Retinal pigment epithelial cell (primary cell): ENCODE measurements around the gene ATP9B.
A peak's percentile ranks its signal among the peaks of the same experiment; 100 is the strongest.
"Not testable (repeated sequence)": the region's sequence is repeated elsewhere in the genome, so short reads cannot be mapped to it uniquely, and the experiment has no call there.

Experiments used
- DNase-seq: peaks from one replicate; pipeline ENCODE4 v3.0.0-alpha.2; 2010; ENCODE audit warnings: low read depth
- H3K4me3 ChIP-seq: 2 replicates; pipeline ENCODE4 v1.5.1; 2011; ENCODE audit warnings: mild to moderate bottlenecking, low read length, control low read depth, moderate library complexity
- TF ChIP-seq, protein P1 (sequence below): conservative IDR thresholded peaks from 2 replicates; pipeline ENCODE4 v1.5.1; 2011; ENCODE audit warnings: low read depth, low read length, control low read depth, inconsistent platforms

The ATP9B gene

DNA sequence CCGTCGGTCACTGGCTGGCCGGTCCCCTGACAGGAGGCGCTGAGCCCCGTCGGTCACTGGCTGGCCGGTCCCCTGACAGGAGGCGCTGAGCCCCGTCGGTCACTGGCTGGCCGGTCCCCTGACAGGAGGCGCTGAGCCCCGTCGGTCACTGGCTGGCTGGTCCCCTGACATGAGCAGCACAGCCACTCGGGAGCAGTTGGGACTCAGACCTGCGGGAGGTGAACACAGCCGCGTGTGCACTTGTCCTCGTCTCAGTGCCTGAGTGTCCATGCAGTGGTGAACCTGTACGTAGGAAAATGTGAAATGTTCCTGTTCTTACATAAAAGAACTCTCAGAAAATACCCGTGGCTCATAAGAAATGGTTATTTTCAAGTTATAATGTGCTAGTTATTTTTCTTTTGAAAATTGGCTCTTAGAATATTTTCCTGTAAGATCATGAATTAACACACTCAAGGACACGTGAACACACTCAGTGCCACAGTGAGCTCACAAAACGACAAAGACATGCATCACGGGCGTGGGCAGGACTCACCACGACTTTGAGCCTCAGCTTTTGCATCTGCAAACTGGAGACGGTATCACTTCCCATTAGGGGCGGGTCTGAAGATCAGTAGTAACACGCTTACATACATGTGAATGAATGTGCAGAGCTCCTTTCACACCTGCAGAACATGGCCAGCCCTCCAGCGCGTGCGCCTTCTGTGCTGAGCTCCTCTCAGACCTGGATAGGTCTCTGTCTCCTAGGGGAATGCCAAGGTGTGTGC, 305.4 kb downstream of the ATP9B start:
- no peak overlapping the region for H3K4me3 ChIP-seq
- TF ChIP-seq, protein P1, sequence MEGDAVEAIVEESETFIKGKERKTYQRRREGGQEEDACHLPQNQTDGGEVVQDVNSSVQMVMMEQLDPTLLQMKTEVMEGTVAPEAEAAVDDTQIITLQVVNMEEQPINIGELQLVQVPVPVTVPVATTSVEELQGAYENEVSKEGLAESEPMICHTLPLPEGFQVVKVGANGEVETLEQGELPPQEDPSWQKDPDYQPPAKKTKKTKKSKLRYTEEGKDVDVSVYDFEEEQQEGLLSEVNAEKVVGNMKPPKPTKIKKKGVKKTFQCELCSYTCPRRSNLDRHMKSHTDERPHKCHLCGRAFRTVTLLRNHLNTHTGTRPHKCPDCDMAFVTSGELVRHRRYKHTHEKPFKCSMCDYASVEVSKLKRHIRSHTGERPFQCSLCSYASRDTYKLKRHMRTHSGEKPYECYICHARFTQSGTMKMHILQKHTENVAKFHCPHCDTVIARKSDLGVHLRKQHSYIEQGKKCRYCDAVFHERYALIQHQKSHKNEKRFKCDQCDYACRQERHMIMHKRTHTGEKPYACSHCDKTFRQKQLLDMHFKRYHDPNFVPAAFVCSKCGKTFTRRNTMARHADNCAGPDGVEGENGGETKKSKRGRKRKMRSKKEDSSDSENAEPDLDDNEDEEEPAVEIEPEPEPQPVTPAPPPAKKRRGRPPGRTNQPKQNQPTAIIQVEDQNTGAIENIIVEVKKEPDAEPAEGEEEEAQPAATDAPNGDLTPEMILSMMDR = no peak
- no peak for DNase-seq

DNA sequence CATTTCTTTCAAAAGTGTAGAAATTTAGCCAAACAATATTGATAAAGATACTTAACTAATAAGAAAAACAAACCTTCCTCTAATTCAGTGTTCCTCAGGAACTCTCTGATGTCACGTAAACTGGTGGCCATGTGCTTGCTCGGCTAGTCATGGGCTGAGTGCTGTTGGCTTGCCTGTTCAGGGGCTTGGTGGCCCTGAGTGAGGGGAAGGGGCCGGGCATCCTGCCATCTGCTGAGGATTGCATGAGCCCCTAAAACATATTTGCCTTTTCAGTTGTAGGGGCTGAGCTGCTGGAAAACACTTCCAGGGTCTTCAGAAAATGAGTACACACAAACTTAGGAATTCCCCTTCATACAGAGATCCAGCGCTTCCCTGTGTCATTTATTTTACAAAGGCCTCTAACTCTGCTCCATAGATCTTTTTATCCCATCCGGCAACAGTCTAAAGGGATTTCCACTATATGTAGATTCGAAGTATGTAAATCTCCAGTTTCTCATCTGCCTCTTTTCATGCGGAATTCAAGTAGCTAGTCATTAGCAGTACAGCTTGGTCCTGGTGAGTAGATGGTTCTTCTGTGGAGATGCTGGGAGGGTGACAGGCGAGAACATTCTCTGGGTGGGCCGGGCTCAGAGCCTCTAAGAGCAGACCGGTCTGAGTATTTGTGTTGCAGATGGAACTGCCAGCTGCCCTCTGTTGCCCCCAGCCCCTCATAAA, 306.4 kb downstream of the ATP9B start:
- no peak overlapping the region for H3K4me3 ChIP-seq
- DNase-seq = no peak
- TF ChIP-seq, protein P1 = no peak

DNA sequence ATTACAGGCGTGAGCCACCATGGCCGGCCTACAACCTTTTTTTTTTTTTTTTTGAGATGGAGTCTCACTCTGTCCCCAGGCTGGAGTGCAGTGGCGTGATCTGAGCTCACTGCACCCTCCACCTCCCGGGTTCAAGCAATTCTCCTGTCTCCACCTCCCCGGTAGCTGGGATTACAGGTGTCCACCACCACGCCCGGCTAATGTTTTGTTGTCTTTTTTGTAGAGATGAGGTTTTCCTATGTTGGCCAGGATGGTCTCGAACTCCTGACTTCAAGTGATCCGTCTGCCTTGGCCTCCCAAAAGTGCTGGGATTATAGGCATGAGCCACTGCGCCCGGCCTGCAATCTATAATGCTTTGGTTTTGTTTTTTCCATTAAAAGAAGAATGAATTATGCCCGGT, 307.5 kb downstream of the ATP9B start:
- DNase-seq = not testable (repeated sequence)

DNA sequence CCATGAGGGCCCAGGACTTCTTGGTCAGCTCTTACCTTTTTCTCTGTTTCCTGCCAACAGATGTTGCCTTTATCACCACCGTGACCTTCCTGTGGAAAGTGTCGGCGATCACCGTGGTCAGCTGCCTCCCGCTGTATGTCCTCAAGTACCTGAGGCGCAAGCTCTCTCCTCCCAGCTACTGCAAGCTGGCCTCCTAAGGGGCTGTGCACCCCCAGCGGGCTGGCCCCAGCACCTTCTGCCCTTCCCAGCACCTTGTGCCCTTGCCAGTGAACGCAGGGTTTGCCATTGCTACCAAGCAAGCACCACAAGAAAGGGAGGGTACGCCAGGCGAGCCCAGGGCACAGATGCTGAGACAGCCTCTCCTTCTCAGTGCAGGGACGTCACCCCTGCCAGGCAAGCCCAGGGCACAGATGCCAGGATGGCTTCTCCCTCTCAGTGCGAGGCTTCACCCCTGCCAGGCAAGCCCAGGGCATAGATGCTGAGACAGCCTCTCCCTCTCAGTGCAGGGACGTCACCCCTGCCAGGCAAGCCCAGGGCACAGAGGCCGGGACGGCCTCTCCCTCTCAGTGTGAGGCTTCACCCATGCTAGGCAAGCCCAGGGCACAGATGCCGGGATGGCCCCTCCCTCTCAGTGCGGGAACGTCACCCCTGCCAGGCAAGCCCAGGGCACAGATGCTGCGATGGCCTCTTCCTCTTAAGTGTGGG, 308.1 kb downstream of the ATP9B start:
- TF ChIP-seq, protein P1 = no peak
- no peak overlapping the region for H3K4me3 ChIP-seq
- no peak for DNase-seq

More for the DNA sequence above, 307.5 kb downstream of the ATP9B start:
- H3K4me3 ChIP-seq = not testable (repeated sequence)

DNA sequence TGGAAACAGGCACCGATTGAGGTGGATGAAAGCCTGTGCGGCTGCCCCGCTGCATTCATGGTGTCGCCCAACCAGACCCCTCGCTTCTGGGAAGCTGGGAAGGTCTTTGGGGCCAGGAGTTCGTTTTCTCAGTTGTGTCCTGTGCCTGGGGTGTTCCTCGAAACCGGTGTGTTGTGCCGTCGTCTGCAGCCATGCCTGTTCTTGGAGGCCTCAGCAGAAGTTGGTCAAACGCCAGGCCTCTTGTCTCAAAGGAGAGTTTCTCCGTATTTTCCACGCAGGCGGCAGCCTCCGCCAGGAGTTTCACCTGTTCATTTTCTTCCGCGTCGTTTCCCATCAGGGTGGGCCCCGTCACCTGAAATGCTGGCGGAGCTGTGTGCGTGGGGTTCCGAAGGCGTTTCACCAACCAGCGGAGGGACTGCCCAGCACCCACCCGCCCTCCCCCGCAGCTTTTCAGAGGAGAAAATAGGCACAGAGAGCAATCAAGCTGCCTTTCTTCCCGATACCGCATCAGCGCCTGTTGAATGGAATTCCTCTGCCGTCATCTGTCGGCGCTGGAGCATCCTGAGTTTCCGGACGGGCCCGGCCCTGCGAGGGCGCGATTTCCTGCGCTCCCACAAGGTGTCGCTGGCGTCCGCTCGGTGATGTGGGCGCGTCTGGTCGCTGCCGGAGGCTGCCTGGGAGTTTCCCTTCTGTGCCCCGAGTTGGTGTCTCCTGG, 309.5 kb downstream of the ATP9B start:
- no peak overlapping the region for H3K4me3 ChIP-seq
- TF ChIP-seq, protein P1 = peak; percentile 93
- DNase-seq = no peak

- TF ChIP-seq, protein P1 = no peak
- H3K4me3 ChIP-seq = no peak overlapping the region
- DNase-seq = no peak
Observed at GRCh38 chr18:79379251-79379905, 310.2 kb downstream of the ATP9B start.
